ENCODE results near the gene CAMSAP2. TPM values are rescaled to one million over a fixed set of nuclear protein-coding genes. Genes with fewer than 3 reads are reported as not detected.

The CAMSAP2 gene
- total and polyA plus RNA-seq, 2 donors (not counting 3 experiments of a cell fraction or from before 2014, with no cell fraction given): 6.7 to 45.5 TPM

- POLR2A ChIA-PET: no interaction called here
- CTCF ChIA-PET: no interaction called here
- TF ChIP-seq MAX (IDR thresholded peaks at IDR 0.05; ENCODE audit: insufficient read depth, insufficient read length) (no peak), FOS (IDR thresholded peaks at IDR 0.05; ENCODE audit: borderline replicate concordance, insufficient read depth, low read length) (no peak), POLR2A (IDR thresholded peaks at IDR 0.05; ENCODE audit: low read depth, low read length) (no peak), EZH2 (IDR thresholded peaks at IDR 0.05; ENCODE audit: borderline replicate concordance, low read depth, low read length, severe bottlenecking) (no peak), GATA2 (IDR thresholded peaks at IDR 0.05; ENCODE audit: insufficient read depth, insufficient read length, low read depth, low read length) (no peak), POLR2AphosphoS5 (IDR thresholded peaks at IDR 0.05; ENCODE audit: insufficient read depth, low read depth, low read length) (no peak), JUN (IDR thresholded peaks at IDR 0.05; ENCODE audit: borderline replicate concordance, insufficient read depth, insufficient read length, low read depth) (no peak), CTCF (IDR thresholded peaks at IDR 0.05; ENCODE audit: extremely low read depth in 1 of 2, insufficient read depth in 1 of 2, low read depth in 1 of 2, low read length in 2 of 2) (no peak), MYC (IDR thresholded peaks at IDR 0.05; ENCODE audit: low read depth, low read length) (no peak)
- intact Hi-C loops (cut with micrococcal nuclease): no loop called here
- Histone ChIP-seq H3K4me3 (replicated peaks in 1 of 3; ENCODE audit: insufficient read depth in 1 of 3, low read depth in 1 of 3, low read length in 3 of 3) (no peak overlapping the region), H3K4me1 (ENCODE audit: control insufficient read depth, extremely low read depth, insufficient read depth, low read length) (no peaks in the 10 kb centered on the region), H3K9me3 (replicated peaks; ENCODE audit: control insufficient read depth, insufficient read depth, low read length) (no peaks in the 10 kb centered on the region), H3K36me3 (ENCODE audit: control insufficient read depth in 2 of 2, extremely low read depth in 1 of 2, insufficient read depth in 2 of 2, low read length in 2 of 2) (no peaks in the 10 kb centered on the region), H2AFZ (ENCODE audit: low read depth, low read length) (no peak overlapping the region), H4K20me1 (replicated peaks; ENCODE audit: control insufficient read depth, extremely low read depth, insufficient read depth, low read length) (no peaks in the 10 kb centered on the region), H3K9me1 (replicated peaks; ENCODE audit: control insufficient read depth, extremely low read depth, insufficient read depth, low read length) (no peaks in the 10 kb centered on the region), H3K9ac (replicated peaks; ENCODE audit: extremely low read depth, insufficient read depth, low read length) (no peak overlapping the region), H3K79me2 (ENCODE audit: control insufficient read depth, insufficient read depth, low read length) (no peaks in the 10 kb centered on the region), H3K4me2 (ENCODE audit: insufficient read depth, low read length) (no peak overlapping the region), H3K27me3 (ENCODE audit: control insufficient read depth in 2 of 2, insufficient read depth in 2 of 2, low read length in 2 of 2) (peaks cover 21 to 24% of the 10 kb centered on the region in 2 experiments), H3K27ac (ENCODE audit: insufficient read depth, low read depth, low read length) (no peak overlapping the region)
- BruUV-seq (replicated peaks): no TSS peak
- DNase-seq (ENCODE audit: low read depth, low spot score) (no peak), FAIRE-seq (no peak)
- dilution Hi-C loops (cut with MboI; ENCODE audit: extremely low pct_ligation_motif_present, low sequenced_read_pairs): no loop called here
These were observed 158.0 kb downstream of the CAMSAP2 start for GRCh38 chr1:200896531-200897196.

Measured in endothelial cell of umbilical vein (primary cell).